Glutamatergic neuron (in vitro differentiated cells): ENCODE data around the gene DAND5. TPM values are rescaled to one million over a fixed set of nuclear protein-coding genes. Genes with fewer than 3 reads are reported as not detected.
"Not testable (repeated sequence)": the region's sequence is repeated elsewhere in the genome, so short reads cannot be mapped to it uniquely, and the experiment has no call there.

Source experiments
- DNase-seq: peaks from one replicate; pipeline ENCODE4 v3.0.0; 2022
- H3K27ac Mint-ChIP-seq: one replicate; pipeline ENCODE4 v1.8.0; 2020; ENCODE audit warnings: mild to moderate bottlenecking, mixed read lengths, inconsistent platforms; ENCODE audit not compliant: unreplicated experiment
- H3K27me3 Mint-ChIP-seq: one replicate; pipeline ENCODE4 v1.8.0; 2020; ENCODE audit warnings: mild to moderate bottlenecking, moderate library complexity, mixed read lengths, inconsistent platforms; ENCODE audit not compliant: unreplicated experiment
- H3K36me3 Mint-ChIP-seq: one replicate; pipeline ENCODE4 v1.8.0; 2020; ENCODE audit warnings: mild to moderate bottlenecking, mixed read lengths, inconsistent platforms; ENCODE audit not compliant: unreplicated experiment
- H3K4me1 Mint-ChIP-seq: one replicate; pipeline ENCODE4 v1.8.0; 2020; ENCODE audit warnings: mild to moderate bottlenecking, low read depth, mixed read lengths, inconsistent platforms; ENCODE audit not compliant: unreplicated experiment
- H3K4me3 Mint-ChIP-seq: one replicate; pipeline ENCODE4 v1.8.0; 2020; ENCODE audit warnings: mild to moderate bottlenecking, mixed read lengths, inconsistent platforms; ENCODE audit not compliant: unreplicated experiment
- H3K9me3 Mint-ChIP-seq: one replicate; pipeline ENCODE4 v1.8.0; 2020; ENCODE audit warnings: mild to moderate bottlenecking, moderate library complexity, mixed read lengths, inconsistent platforms; ENCODE audit not compliant: unreplicated experiment
- total RNA-seq: library from RNA; stranded (reverse); fragmentation: NEBNext Ultra II Directional; extraction: Animal tissue kit (Norgen Biotek cat#: 25700); gene quantifications from one replicate; pipeline ENCODE4 v1.2.1, GENCODE V29; 2021; ENCODE audit not compliant: unreplicated experiment
- TF ChIP-seq, protein P1 (sequence below): fragments of 200-600 bp; sonication (generic); IDR thresholded peaks from one replicate; pipeline ENCODE4 v1.5.0; 2021; ENCODE audit not compliant: partially characterized antibody, unreplicated experiment

DAND5 gene
- total RNA-seq, 1 donor from 2014 or later, result 0.44 TPM

DNA sequence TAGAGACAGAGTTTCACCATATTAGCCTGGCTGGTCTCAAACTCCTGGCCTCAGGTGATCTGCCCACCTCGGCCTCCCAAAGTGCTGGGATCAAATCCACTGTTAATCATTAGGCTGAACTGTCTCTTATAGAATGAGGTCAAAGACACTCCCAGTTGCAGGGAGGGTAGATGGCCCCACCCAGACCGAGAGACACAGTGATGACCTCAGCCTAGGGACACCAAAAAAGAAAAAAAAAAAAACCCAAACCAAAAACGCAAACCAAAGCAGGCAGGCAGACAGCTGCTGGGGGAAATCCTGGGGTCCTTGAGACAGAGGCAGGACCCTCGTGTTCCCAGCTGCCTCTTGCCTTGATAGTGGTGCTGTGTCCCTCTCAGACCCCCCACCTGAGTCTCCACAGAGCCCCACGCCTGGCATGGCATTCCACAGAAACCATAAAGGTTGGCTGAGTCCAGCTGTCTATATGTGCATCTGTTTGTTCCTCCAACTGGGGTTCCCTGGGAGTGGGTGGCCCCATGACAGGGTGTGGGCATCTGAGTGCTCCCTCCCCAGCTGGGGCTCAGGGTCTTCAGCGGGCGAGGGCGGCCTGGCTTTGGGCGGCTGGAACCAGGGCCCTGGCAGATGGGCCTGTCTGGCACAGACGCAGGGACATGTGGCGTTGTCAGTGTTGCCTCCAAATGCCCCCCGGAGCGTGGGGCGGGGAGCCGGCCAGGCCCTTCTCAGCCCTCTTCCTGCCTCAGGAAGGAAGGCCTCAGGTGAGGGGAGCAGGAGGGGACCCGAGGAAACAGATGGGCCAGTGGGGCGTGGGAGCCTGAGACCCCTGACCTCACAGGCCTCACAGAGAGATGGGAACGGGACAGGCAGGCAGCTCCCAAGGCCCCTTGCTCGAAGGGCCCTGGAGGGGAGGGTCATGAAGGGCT lies 5.2 kb downstream of the DAND5 start:
- H3K36me3 Mint-ChIP-seq, result no peaks in the 10 kb centered on the region

GRCh38 chr19:12975221-12975741 lies 5.9 kb downstream of the DAND5 start:
- H3K4me3 Mint-ChIP-seq, result no peak overlapping the region
- H3K9me3 Mint-ChIP-seq, result peaks cover 9% of the 10 kb centered on the region
- DNase-seq, result peak; percentile 28
- H3K36me3 Mint-ChIP-seq, result no peaks in the 10 kb centered on the region
- H3K27me3 Mint-ChIP-seq, result peaks cover 9% of the 10 kb centered on the region
- H3K27ac Mint-ChIP-seq, result peak overlapping the region; percentile 79
- TF ChIP-seq, protein P1, sequence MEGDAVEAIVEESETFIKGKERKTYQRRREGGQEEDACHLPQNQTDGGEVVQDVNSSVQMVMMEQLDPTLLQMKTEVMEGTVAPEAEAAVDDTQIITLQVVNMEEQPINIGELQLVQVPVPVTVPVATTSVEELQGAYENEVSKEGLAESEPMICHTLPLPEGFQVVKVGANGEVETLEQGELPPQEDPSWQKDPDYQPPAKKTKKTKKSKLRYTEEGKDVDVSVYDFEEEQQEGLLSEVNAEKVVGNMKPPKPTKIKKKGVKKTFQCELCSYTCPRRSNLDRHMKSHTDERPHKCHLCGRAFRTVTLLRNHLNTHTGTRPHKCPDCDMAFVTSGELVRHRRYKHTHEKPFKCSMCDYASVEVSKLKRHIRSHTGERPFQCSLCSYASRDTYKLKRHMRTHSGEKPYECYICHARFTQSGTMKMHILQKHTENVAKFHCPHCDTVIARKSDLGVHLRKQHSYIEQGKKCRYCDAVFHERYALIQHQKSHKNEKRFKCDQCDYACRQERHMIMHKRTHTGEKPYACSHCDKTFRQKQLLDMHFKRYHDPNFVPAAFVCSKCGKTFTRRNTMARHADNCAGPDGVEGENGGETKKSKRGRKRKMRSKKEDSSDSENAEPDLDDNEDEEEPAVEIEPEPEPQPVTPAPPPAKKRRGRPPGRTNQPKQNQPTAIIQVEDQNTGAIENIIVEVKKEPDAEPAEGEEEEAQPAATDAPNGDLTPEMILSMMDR, result no peak
- peaks cover 7% of the 10 kb centered on the region for H3K4me1 Mint-ChIP-seq

More for the DNA sequence above, 5.2 kb downstream of the DAND5 start:
- DNase-seq, result peak; percentile 65
- Mint-ChIP-seq H3K4me3 (no peak overlapping the region), H3K4me1 (peaks cover 7% of the 10 kb centered on the region), H3K27ac (peak overlapping the region; percentile 79), H3K9me3 (peaks cover 9% of the 10 kb centered on the region), H3K27me3 (peaks cover 13% of the 10 kb centered on the region)
- TF ChIP-seq, protein P1, result no peak

GRCh38 chr19:12976109-12976508 lies 6.7 kb downstream of the DAND5 start:
- H3K9me3 Mint-ChIP-seq, H3K27ac Mint-ChIP-seq, H3K27me3 Mint-ChIP-seq, H3K36me3 Mint-ChIP-seq, H3K4me1 Mint-ChIP-seq, H3K4me3 Mint-ChIP-seq, DNase-seq: not testable (repeated sequence)

- Mint-ChIP-seq H3K36me3 (no peaks in the 10 kb centered on the region), H3K4me1 (peaks cover 5% of the 10 kb centered on the region), H3K27me3 (peaks cover 5% of the 10 kb centered on the region), H3K27ac (no peak overlapping the region), H3K9me3 (peaks cover 3% of the 10 kb centered on the region), H3K4me3 (no peak overlapping the region)
- TF ChIP-seq, protein P1, result no peak
- no peak for DNase-seq
Measured at GRCh38 chr19:12979974-12980373, 10.6 kb downstream of the DAND5 start.

DNA sequence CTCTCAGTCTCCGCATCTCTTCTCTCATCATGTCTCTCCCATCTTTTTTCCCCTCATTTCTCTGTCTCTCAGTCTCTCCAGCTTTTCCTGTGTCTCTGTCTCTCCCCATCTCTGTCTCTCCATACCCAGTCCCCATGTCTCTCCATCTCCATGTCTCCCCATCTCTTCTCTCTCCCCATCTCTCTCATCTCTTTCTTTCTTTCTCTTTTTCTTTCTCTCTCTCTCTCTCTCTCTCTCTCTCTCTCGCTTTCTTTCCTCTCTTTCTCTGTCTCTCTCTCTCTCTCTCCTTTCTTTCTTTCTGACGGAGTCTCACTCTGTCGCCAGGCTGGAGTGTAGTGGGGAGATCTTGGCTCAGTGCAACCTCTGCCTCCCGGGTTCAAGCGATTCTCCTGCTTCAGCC lies 13.3 kb downstream of the DAND5 start:
- Mint-ChIP-seq H3K27ac (no peak overlapping the region), H3K9me3 (peaks cover 6% of the 10 kb centered on the region), H3K36me3 (no peaks in the 10 kb centered on the region), H3K4me3 (no peak overlapping the region), H3K4me1 (peaks cover 10% of the 10 kb centered on the region), H3K27me3 (peaks cover 8% of the 10 kb centered on the region)
- TF ChIP-seq, protein P1, result no peak
- no peak for DNase-seq
